HCT116 (cell line): Measurements from ENCODE around the gene ZBTB21. TPM values are rescaled to one million over a fixed set of nuclear protein-coding genes. Genes with fewer than 3 reads are reported as not detected.

ENCODE experiments used
- ATAC-seq: fragments of 200-7000 bp; cut with Tn5 transposase; 2 replicates; pipeline ENCODE4 v1.9.1; 2020; ENCODE audit warnings: mild to moderate bottlenecking, moderate library complexity
- BruUV-seq: library from RNA; stranded (reverse); fragments of 400-500 nt; replicated peaks from 2 replicates; lab custom pipeline; 2021; lab: Mats Ljungman, UMichigan
- CTCF ChIA-PET: fragments of 300-600 bp; sonication (Branson Sonifier 250); formaldehyde crosslinking; loops from one replicate; lab custom pipeline; 2021; ENCODE audit warnings: antibody characterized with exemption; lab: Charles Lee
- POLR2A ChIA-PET: fragments of 300-600, 350-600 bp; sonication (Branson Sonifier 250); formaldehyde crosslinking; loops from one replicate; lab custom pipeline; 2021; ENCODE audit warnings: antibody characterized with exemption; lab: Charles Lee
- RAD21 ChIA-PET, 2 experiments: fragments of 300-600 bp; sonication (Branson Sonifier 250); formaldehyde crosslinking; loops; one replicate each; lab custom pipeline; 2023; ENCODE audit warnings: low total read pairs in 2 of 2; ENCODE audit not compliant: uncharacterized antibody in 2 of 2, unreplicated experiment in 2 of 2, low non-redundant PET in 1 of 2; lab: Charles Lee
- DNase-seq: peaks from one replicate; pipeline ENCODE4 v3.0.0-alpha.2; 2010; ENCODE audit warnings: low read depth, low spot score
- H2AFZ ChIP-seq: fragments of 200-600 bp; shearing (Covaris generic), sonication (generic); 2 replicates; pipeline ENCODE4 v1.6.1; 2017; ENCODE audit warnings: low read depth, mixed run types, mixed read lengths, antibody characterized with exemption, low read length; ENCODE audit not compliant: poor library complexity, severe bottlenecking
- H3K27ac ChIP-seq: 2 replicates; pipeline ENCODE4 v1.5.1; 2012; ENCODE audit warnings: low read depth, low read length
- H3K27me3 ChIP-seq: fragments of 200-600 bp; sonication (generic); 2 replicates; pipeline ENCODE4 v1.6.1; 2016; ENCODE audit warnings: mixed run types, low read length, mixed read lengths; ENCODE audit not compliant: insufficient read depth
- H3K36me3 ChIP-seq, 2 experiments: fragments of 200-500 bp in 1 of 2; fragments of 200-600 bp in 1 of 2; sonication (Bioruptor generic) in 1 of 2; sonication (generic) in 1 of 2; 2 replicates each; pipeline versions ENCODE4 v1.5.1 to v1.6.1; 2014 to 2016; ENCODE audit warnings: low read length in 2 of 2, inconsistent platforms in 1 of 2, mixed read lengths in 1 of 2, mixed run types in 1 of 2; ENCODE audit not compliant: insufficient read depth in 2 of 2, control insufficient read depth in 1 of 2
- H3K4me1 ChIP-seq, 2 experiments: fragments of 200-600 bp in 1 of 2; sonication (generic) in 1 of 2; 2 replicates each; pipeline versions ENCODE4 v1.5.1 to v1.6.1; 2012 to 2017; ENCODE audit warnings: low read length in 2 of 2, inconsistent platforms in 1 of 2, mild to moderate bottlenecking in 1 of 2, mixed read lengths in 1 of 2, mixed run types in 1 of 2, moderate library complexity in 1 of 2; ENCODE audit not compliant: insufficient read depth in 2 of 2, control insufficient read depth in 1 of 2
- H3K4me2 ChIP-seq: fragments of 200-600 bp; sonication (generic); 2 replicates; pipeline ENCODE4 v1.6.1; 2017; ENCODE audit warnings: mixed run types, low read length, mixed read lengths
- H3K4me3 ChIP-seq, 2 experiments: fragments of 200-600 bp in 1 of 2; sonication (generic) in 1 of 2; replicated peaks in 1 of 2; 2 replicates each; pipeline ENCODE4 v1.5.1; 2011 to 2016; ENCODE audit warnings: low read length in 2 of 2, control low read depth in 1 of 2, low read depth in 1 of 2, mild to moderate bottlenecking in 1 of 2, mixed read lengths in 1 of 2, mixed run types in 1 of 2
- H3K79me2 ChIP-seq: fragments of 200-600 bp; sonication (generic); 2 replicates; pipeline ENCODE4 v1.6.1; 2017; ENCODE audit warnings: mild to moderate bottlenecking, mixed run types, low read length, moderate library complexity, mixed read lengths; ENCODE audit not compliant: insufficient read depth
- H3K9ac ChIP-seq: fragments of 200-600 bp; sonication (generic); 2 replicates; pipeline ENCODE4 v1.6.1; 2016; ENCODE audit warnings: low read length, mixed read lengths
- H3K9me2 ChIP-seq: fragments of 200-600 bp; sonication (generic), shearing (Covaris generic); 2 replicates; pipeline ENCODE4 v1.6.1; 2017; ENCODE audit warnings: mixed run types, mild to moderate bottlenecking, moderate library complexity; ENCODE audit not compliant: insufficient read depth
- H3K9me3 ChIP-seq, 2 experiments: fragments of 200-500 bp in 1 of 2; fragments of 200-600 bp in 1 of 2; sonication (Bioruptor generic) in 1 of 2; sonication (generic) in 1 of 2; 2 replicates each; pipeline ENCODE4 v1.6.1; 2014 to 2017; ENCODE audit warnings: low read length in 2 of 2, mixed read lengths in 2 of 2, inconsistent platforms in 1 of 2, low read depth in 1 of 2, mild to moderate bottlenecking in 1 of 2, mixed run types in 1 of 2, moderate library complexity in 1 of 2; ENCODE audit not compliant: control insufficient read depth in 1 of 2, insufficient read depth in 1 of 2
- H4K20me1 ChIP-seq: fragments of 200-600 bp; sonication (generic), shearing (Covaris generic); 2 replicates; pipeline ENCODE4 v1.6.1; 2017; ENCODE audit warnings: mixed run types, mild to moderate bottlenecking, moderate library complexity; ENCODE audit not compliant: insufficient read depth
- ATF3 ChIP-seq: IDR thresholded peaks from 2 replicates; pipeline ENCODE4 v1.6.1; 2012
- CBX3 ChIP-seq: IDR thresholded peaks from 2 replicates; pipeline ENCODE4 v1.6.1; 2012; ENCODE audit warnings: low read depth
- CEBPB ChIP-seq: IDR thresholded peaks from 2 replicates; pipeline ENCODE4 v1.6.1; 2012; ENCODE audit warnings: low read depth
- CTCF ChIP-seq, 3 experiments: fragments of 200-600 bp in 1 of 3; sonication (generic) in 1 of 3; IDR thresholded peaks in 2 of 3; conservative IDR thresholded peaks in 1 of 3; 2 replicates each; pipeline ENCODE4 v1.5.1; 2012 to 2017; ENCODE audit warnings: low read depth in 2 of 3, low read length in 2 of 3, antibody characterized with exemption in 1 of 3, borderline replicate concordance in 1 of 3, control low read depth in 1 of 3, mild to moderate bottlenecking in 1 of 3, mixed read lengths in 1 of 3, mixed run types in 1 of 3, moderate library complexity in 1 of 3; ENCODE audit not compliant: insufficient read depth in 1 of 3
- ELF1 ChIP-seq: IDR thresholded peaks from 2 replicates; pipeline ENCODE4 v1.6.1; 2012; ENCODE audit warnings: low read depth, borderline replicate concordance
- EZH2phosphoT487 ChIP-seq: fragments of 200-600 bp; IDR thresholded peaks from 2 replicates; pipeline ENCODE4 v1.6.1; 2018; ENCODE audit warnings: antibody characterized with exemption, borderline replicate concordance
- MAX ChIP-seq: IDR thresholded peaks from 2 replicates; pipeline ENCODE4 v1.6.1; 2012
- POLR2A ChIP-seq: IDR thresholded peaks from 2 replicates; pipeline ENCODE4 v1.7.0; 2011; ENCODE audit warnings: borderline replicate concordance; ENCODE audit not compliant: insufficient read depth, insufficient read length; ENCODE audit errors: extremely low read depth
- POLR2AphosphoS5 ChIP-seq: IDR thresholded peaks from 2 replicates; pipeline ENCODE4 v1.6.1; 2011; ENCODE audit warnings: mild to moderate bottlenecking, low read depth, low read length, moderate library complexity
- SIN3A ChIP-seq: IDR thresholded peaks from 2 replicates; pipeline ENCODE4 v1.6.1; 2012; ENCODE audit warnings: low read depth
- SRF ChIP-seq: IDR thresholded peaks from 2 replicates; pipeline ENCODE4 v1.6.1; 2012; ENCODE audit warnings: low read depth
- TCF7L2 ChIP-seq: IDR thresholded peaks from 2 replicates; pipeline ENCODE4 v1.7.0; 2011; ENCODE audit warnings: borderline replicate concordance, inconsistent platforms; ENCODE audit not compliant: insufficient read depth, insufficient read length; ENCODE audit errors: extremely low read depth
- YY1 ChIP-seq: IDR thresholded peaks from 2 replicates; pipeline ENCODE4 v1.6.1; 2011; ENCODE audit warnings: low read length, low read depth, moderate library complexity, mild to moderate bottlenecking; ENCODE audit not compliant: insufficient replicate concordance; ENCODE audit errors: extremely low read depth
- ZFX ChIP-seq: fragments of 450-650 bp; IDR thresholded peaks from 2 replicates; pipeline ENCODE4 v1.6.1; 2017
- ZNF274 ChIP-seq: fragments of 200-500 bp; sonication (Bioruptor generic); IDR thresholded peaks from 2 replicates; pipeline ENCODE4 v1.6.1; 2014; ENCODE audit warnings: mild to moderate bottlenecking, low read depth, low read length, inconsistent platforms
- intact Hi-C: fragments of 100-400 bp; cut with micrococcal nuclease; formaldehyde crosslinking; loops from 2 replicates; pipeline ENCODE4 v1.10.0; 2022
- total RNA-seq: library from RNA; stranded (reverse); gene quantifications from one replicate; pipeline ENCODE4 v1.2.1, GENCODE V29; 2021; ENCODE audit not compliant: unreplicated experiment

The ZBTB21 gene
- total RNA-seq, 1 experiment from 2014 or later: 28.7 TPM

- no peaks in the 10 kb centered on the region for H3K9me3 ChIP-seq
- no peaks in the 10 kb centered on the region for H4K20me1 ChIP-seq
- no peaks in the 10 kb centered on the region for H3K27me3 ChIP-seq
- peaks cover 11 to 20% of the 10 kb centered on the region in 2 experiments for H3K4me1 ChIP-seq
- CTCF ChIA-PET: no interaction called here
- no peak overlapping the region for H3K4me3 ChIP-seq
- intact Hi-C loops: no loop called here
- H2AFZ ChIP-seq: no peak overlapping the region
- H3K27ac ChIP-seq: no peak overlapping the region
- RAD21 ChIA-PET: no interaction called here
- POLR2A ChIA-PET: interaction anchor here (1.4 kb wide), 1 partner anchor 34 kb away, joined by 3 read pairs; no protein-coding TSS in a partner anchor
- DNase-seq (no peak), ATAC-seq (no peak)
- no peaks in the 10 kb centered on the region for H3K36me3 ChIP-seq
- no peak overlapping the region for H3K4me2 ChIP-seq
- BruUV-seq: no TSS peak
- no peaks in the 10 kb centered on the region for H3K79me2 ChIP-seq
- H3K9me2 ChIP-seq: no peaks in the 10 kb centered on the region
- H3K9ac ChIP-seq: no peak overlapping the region
- no peak for TF ChIP-seq CEBPB
- no peak for TF ChIP-seq EZH2phosphoT487
- TF ChIP-seq CBX3: no peak
These were observed 33.8 kb upstream of the ZBTB21 start for GRCh38 chr21:42043961-42044360.

GRCh38 chr21:42043201-42043895, 33.2 kb upstream of the ZBTB21 start:
- no TSS peak for BruUV-seq
- CTCF ChIA-PET: no interaction called here
- Histone ChIP-seq H3K36me3 (no peaks in the 10 kb centered on the region), H3K79me2 (no peaks in the 10 kb centered on the region), H3K9ac (no peak overlapping the region), H3K27ac (no peak overlapping the region), H3K4me3 (no peak overlapping the region), H3K9me3 (no peaks in the 10 kb centered on the region), H3K4me1 (peaks cover 11 to 20% of the 10 kb centered on the region in 2 experiments), H2AFZ (no peak overlapping the region), H3K4me2 (no peak overlapping the region), H4K20me1 (no peaks in the 10 kb centered on the region), H3K9me2 (no peaks in the 10 kb centered on the region), H3K27me3 (no peaks in the 10 kb centered on the region)
- DNase-seq (no peak), ATAC-seq (no peak)
- POLR2A ChIA-PET: interaction anchor here (1.4 kb wide), 1 partner anchor 34 kb away, joined by 3 read pairs; no protein-coding TSS in a partner anchor
- RAD21 ChIA-PET: no interaction called here
- intact Hi-C loops: no loop called here
- TF ChIP-seq CEBPB: no peak
- no peak for TF ChIP-seq TCF7L2
- TF ChIP-seq EZH2phosphoT487: no peak
- TF ChIP-seq ELF1: no peak
- no peak for TF ChIP-seq POLR2A
- no peak for TF ChIP-seq CTCF (IDR thresholded peaks at IDR 0.05 in 2 of 3, conservative IDR thresholded peaks at IDR 0.05 in 1 of 3; ENCODE audit: borderline replicate concordance in 1 of 3, insufficient read depth in 1 of 3, low read depth in 2 of 3, low read length in 2 of 3)
- TF ChIP-seq POLR2AphosphoS5: no peak
- no peak for TF ChIP-seq ZFX
- TF ChIP-seq SRF: no peak
- no peak for TF ChIP-seq ZNF274
- no peak for TF ChIP-seq MAX
- TF ChIP-seq YY1: no peak
- no peak for TF ChIP-seq ATF3
- TF ChIP-seq SIN3A: no peak
